Mesenchymal stem cell (in vitro differentiated cells and primary cell): ENCODE data around the gene NEDD8.

ENCODE experiments used
- DNase-seq: peaks from one replicate; pipeline ENCODE4 v3.0.0-alpha.2; 2013
- H2AFZ ChIP-seq: one replicate; pipeline ENCODE4 v1.6.1; 2013; ENCODE audit warnings: low read depth, mild to moderate bottlenecking, control low read depth, inconsistent platforms, low read length, moderate library complexity
- H2AK5ac ChIP-seq: 2 replicates; pipeline ENCODE4 v1.6.1; 2013; ENCODE audit warnings: low read length, moderate library complexity, mild to moderate bottlenecking, inconsistent platforms; ENCODE audit not compliant: severe bottlenecking
- H2BK120ac ChIP-seq: one replicate; pipeline ENCODE4 v1.6.1; 2013; ENCODE audit warnings: low read depth, mild to moderate bottlenecking, inconsistent platforms, low read length, moderate library complexity
- H2BK12ac ChIP-seq, 2 experiments: one replicate each; pipeline ENCODE4 v1.6.1; 2013; ENCODE audit warnings: inconsistent platforms in 2 of 2, low read length in 2 of 2, mild to moderate bottlenecking in 2 of 2, moderate library complexity in 2 of 2, control low read depth in 1 of 2
- H2BK15ac ChIP-seq: one replicate; pipeline ENCODE4 v1.6.1; 2013; ENCODE audit warnings: mild to moderate bottlenecking, low read depth, inconsistent platforms; ENCODE audit not compliant: poor library complexity, severe bottlenecking
- H2BK5ac ChIP-seq: 2 replicates; pipeline ENCODE4 v1.6.1; 2013; ENCODE audit warnings: low read depth, mild to moderate bottlenecking, low read length, control low read depth, inconsistent platforms; ENCODE audit not compliant: poor library complexity, severe bottlenecking
- H3K14ac ChIP-seq, 2 experiments: one replicate each; pipeline ENCODE4 v1.6.1; 2013; ENCODE audit warnings: inconsistent platforms in 2 of 2, low read length in 2 of 2, control low read depth in 1 of 2, mild to moderate bottlenecking in 1 of 2, moderate library complexity in 1 of 2
- H3K18ac ChIP-seq, 2 experiments: one replicate each; pipeline ENCODE4 v1.6.1; 2013; ENCODE audit warnings: inconsistent platforms in 2 of 2, low read length in 2 of 2, control low read depth in 1 of 2, low read depth in 1 of 2, mild to moderate bottlenecking in 1 of 2
- H3K23ac ChIP-seq, 2 experiments: one replicate each; pipeline ENCODE4 v1.6.1; 2013; ENCODE audit warnings: inconsistent platforms in 2 of 2, low read length in 2 of 2, mild to moderate bottlenecking in 2 of 2, moderate library complexity in 2 of 2, control low read depth in 1 of 2
- H3K27ac ChIP-seq: 2 replicates; pipeline ENCODE4 v1.5.1; 2013; ENCODE audit warnings: mild to moderate bottlenecking, moderate library complexity, low read length, control low read depth, inconsistent platforms; ENCODE audit not compliant: poor library complexity, severe bottlenecking
- H3K27me3 ChIP-seq, 2 experiments: 2 replicates each; pipeline versions ENCODE4 v1.6.1 to v1.7.0; 2013; ENCODE audit warnings: low read length in 2 of 2, mild to moderate bottlenecking in 2 of 2, moderate library complexity in 2 of 2, control low read depth in 1 of 2, inconsistent platforms in 1 of 2; ENCODE audit not compliant: control insufficient read depth in 1 of 2, insufficient read depth in 1 of 2
- H3K36me3 ChIP-seq, 2 experiments: 2 replicates each; pipeline versions ENCODE4 v1.6.1 to v1.7.0; 2013; ENCODE audit warnings: low read length in 2 of 2, control low read depth in 1 of 2, inconsistent platforms in 1 of 2, low read depth in 1 of 2, mild to moderate bottlenecking in 1 of 2; ENCODE audit not compliant: insufficient read depth in 2 of 2, control insufficient read depth in 1 of 2
- H3K4ac ChIP-seq, 2 experiments: one replicate each; pipeline ENCODE4 v1.6.1; 2013; ENCODE audit warnings: inconsistent platforms in 2 of 2, low read length in 2 of 2, mild to moderate bottlenecking in 2 of 2, moderate library complexity in 2 of 2, control low read depth in 1 of 2, low read depth in 1 of 2
- H3K4me1 ChIP-seq: 2 replicates; pipeline ENCODE4 v1.6.1; 2013; ENCODE audit warnings: low read depth, low read length, control low read depth; ENCODE audit not compliant: control insufficient read depth, insufficient read depth
- H3K4me2 ChIP-seq: 2 replicates; pipeline ENCODE4 v1.6.1; 2013; ENCODE audit warnings: low read length, mild to moderate bottlenecking, inconsistent platforms; ENCODE audit not compliant: poor library complexity, severe bottlenecking
- H3K4me3 ChIP-seq, 2 experiments: 2 replicates each; pipeline versions ENCODE4 v1.5.1 to v1.7.0; 2013; ENCODE audit warnings: low read length in 2 of 2, mild to moderate bottlenecking in 2 of 2, control low read depth in 1 of 2, low read depth in 1 of 2; ENCODE audit not compliant: insufficient read depth in 1 of 2
- H3K79me1 ChIP-seq: replicated peaks from 2 replicates; pipeline ENCODE4 v1.6.1; 2013; ENCODE audit warnings: mild to moderate bottlenecking, control low read depth, low read length, inconsistent platforms; ENCODE audit not compliant: poor library complexity, severe bottlenecking
- H3K9ac ChIP-seq: 2 replicates; pipeline ENCODE4 v1.7.0; 2013; ENCODE audit warnings: mild to moderate bottlenecking, low read length, moderate library complexity
- H3K9me3 ChIP-seq: 2 replicates; pipeline ENCODE4 v1.7.0; 2013; ENCODE audit warnings: mild to moderate bottlenecking, low read length; ENCODE audit not compliant: control insufficient read depth
- H4K8ac ChIP-seq: one replicate; pipeline ENCODE4 v1.6.1; 2013; ENCODE audit warnings: inconsistent platforms, mild to moderate bottlenecking, low read length, moderate library complexity
- H4K91ac ChIP-seq: one replicate; pipeline ENCODE4 v1.6.1; 2013; ENCODE audit warnings: mild to moderate bottlenecking, low read length, inconsistent platforms
- WGBS: methylation state at CpG from one replicate; pipeline ENCODE4 v1.1.7; 2013; ENCODE audit warnings: mixed read lengths; 5-methylcytosine and 5-hydroxymethylcytosine counted together

The NEDD8 gene

DNA sequence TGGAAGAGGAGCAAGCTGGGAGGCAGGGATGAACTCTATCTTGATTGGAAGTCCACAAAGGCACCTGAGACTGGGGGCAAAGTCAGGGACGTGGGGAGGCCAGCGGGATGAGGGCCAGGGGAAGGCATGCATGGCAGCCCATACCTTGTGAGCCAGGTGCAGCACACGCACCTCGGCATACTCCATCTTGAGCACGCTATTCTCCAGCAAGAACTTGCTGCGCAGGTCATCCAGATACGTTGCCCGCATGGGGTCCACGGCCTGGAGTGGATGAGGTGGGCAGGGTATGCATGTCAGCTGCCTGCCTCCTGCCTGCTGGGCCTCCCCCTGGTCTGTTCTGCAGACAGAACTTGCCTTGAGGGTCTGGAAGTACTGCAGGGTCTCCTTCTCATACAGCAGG, 35.3 kb upstream of the NEDD8 start:
- Histone ChIP-seq H3K18ac (no peak overlapping the region), H2BK5ac (no peak overlapping the region), H3K9me3 (no peaks in the 10 kb centered on the region), H3K4ac (no peak overlapping the region), H3K9ac (no peak overlapping the region), H2BK12ac (no peak overlapping the region), H3K79me1 (peaks cover 26% of the 10 kb centered on the region), H4K91ac (no peak overlapping the region), H2AK5ac (no peak overlapping the region), H2BK120ac (no peak overlapping the region), H3K4me3 (peak overlapping the region in 1 of 2 experiments; percentile 35), H2BK15ac (no peak overlapping the region), H3K4me2 (no peak overlapping the region), H3K4me1 (peaks cover 9% of the 10 kb centered on the region), H3K27me3 (no peaks in the 10 kb centered on the region), H3K14ac (no peak overlapping the region), H4K8ac (no peak overlapping the region), H3K36me3 (peaks cover 59 to 64% of the 10 kb centered on the region in 2 experiments), H2AFZ (no peak overlapping the region), H3K23ac (peak overlapping the region in 1 of 2 experiments; percentile 32), H3K27ac (no peak overlapping the region)
- WGBS, result 92% methylated on average over 9 of the region's 9 CpGs
- no peak for DNase-seq

GRCh38 chr14:24266344-24267244, 34.4 kb upstream of the NEDD8 start:
- H3K9me3 ChIP-seq, result no peaks in the 10 kb centered on the region
- H3K4me2 ChIP-seq, result no peak overlapping the region
- no peak for DNase-seq
- H3K36me3 ChIP-seq, result peaks cover 59 to 66% of the 10 kb centered on the region in 2 experiments
- no peaks in the 10 kb centered on the region for H3K27me3 ChIP-seq
- peaks cover 21% of the 10 kb centered on the region for H3K79me1 ChIP-seq
- no peak overlapping the region for H3K14ac ChIP-seq
- no peak overlapping the region for H3K4me3 ChIP-seq
- H3K18ac ChIP-seq, result no peak overlapping the region
- peaks cover 9% of the 10 kb centered on the region for H3K4me1 ChIP-seq
- H2BK120ac ChIP-seq, result no peak overlapping the region
- no peak overlapping the region for H2BK5ac ChIP-seq
- H3K9ac ChIP-seq, result no peak overlapping the region
- no peak overlapping the region for H3K23ac ChIP-seq
- no peak overlapping the region for H2AFZ ChIP-seq
- H2BK15ac ChIP-seq, result no peak overlapping the region
- 94% methylated on average over 18 of the region's 18 CpGs for WGBS
- no peak overlapping the region for H4K8ac ChIP-seq
- H3K27ac ChIP-seq, result no peak overlapping the region
- H3K4ac ChIP-seq, result no peak overlapping the region
- no peak overlapping the region for H2BK12ac ChIP-seq
- H4K91ac ChIP-seq, result no peak overlapping the region
- H2AK5ac ChIP-seq, result no peak overlapping the region

- no peak overlapping the region for H2BK15ac ChIP-seq
- no peak overlapping the region for H3K23ac ChIP-seq
- peaks cover 7% of the 10 kb centered on the region for H3K79me1 ChIP-seq
- no peak overlapping the region for H3K27ac ChIP-seq
- no peak overlapping the region for H2AK5ac ChIP-seq
- H3K4me3 ChIP-seq, result no peak overlapping the region
- no peak overlapping the region for H2AFZ ChIP-seq
- H3K36me3 ChIP-seq, result peaks cover 48 to 68% of the 10 kb centered on the region in 2 experiments
- no peak overlapping the region for H2BK5ac ChIP-seq
- H3K4me1 ChIP-seq, result peaks cover 3% of the 10 kb centered on the region
- no peak overlapping the region for H3K14ac ChIP-seq
- no peaks in the 10 kb centered on the region for H3K27me3 ChIP-seq
- no peak overlapping the region for H4K91ac ChIP-seq
- no peak overlapping the region for H2BK120ac ChIP-seq
- no peak overlapping the region for H4K8ac ChIP-seq
- DNase-seq, result no peak
- no peak overlapping the region for H2BK12ac ChIP-seq
- 92% methylated on average over 6 of the region's 6 CpGs for WGBS
- no peak overlapping the region for H3K4ac ChIP-seq
- no peaks in the 10 kb centered on the region for H3K9me3 ChIP-seq
- no peak overlapping the region for H3K9ac ChIP-seq
- H3K4me2 ChIP-seq, result no peak overlapping the region
- no peak overlapping the region for H3K18ac ChIP-seq
Measured at GRCh38 chr14:24264298-24264697, 32.1 kb upstream of the NEDD8 start.

- Histone ChIP-seq H3K18ac (no peak overlapping the region), H3K4ac (no peak overlapping the region), H4K91ac (no peak overlapping the region), H3K4me2 (no peak overlapping the region), H3K14ac (no peak overlapping the region), H3K36me3 (peaks cover 44 to 67% of the 10 kb centered on the region in 2 experiments), H2AFZ (no peak overlapping the region), H3K4me1 (peaks cover 6% of the 10 kb centered on the region), H2BK15ac (no peak overlapping the region), H3K9me3 (no peaks in the 10 kb centered on the region), H2BK120ac (no peak overlapping the region), H3K23ac (no peak overlapping the region), H2BK12ac (no peak overlapping the region), H3K27me3 (no peaks in the 10 kb centered on the region), H3K79me1 (peaks cover 3% of the 10 kb centered on the region), H2BK5ac (no peak overlapping the region), H2AK5ac (no peak overlapping the region), H3K9ac (no peak overlapping the region), H3K4me3 (no peak overlapping the region), H3K27ac (no peak overlapping the region), H4K8ac (no peak overlapping the region)
- WGBS, result 85% methylated on average over 5 of the region's 6 CpGs
- no peak for DNase-seq
Measured at GRCh38 chr14:24263848-24264247, 31.7 kb upstream of the NEDD8 start.
